Heart left ventricle (tissue), 13 donors: ENCODE results near the gene GSK3B.

ENCODE experiments used
- POLR2A ChIP-seq, 2 donors: fragments of 450-650 bp; IDR thresholded peaks; one replicate each; pipeline ENCODE4 v1.6.1; 2017; ENCODE audit warnings: antibody characterized with exemption in 2 of 2, mild to moderate bottlenecking in 2 of 2, moderate library complexity in 2 of 2
- TF ChIP-seq, protein P1 (sequence below), 12 donors: fragments of 200-600 bp; sonication (generic) in 4 of 12; IDR thresholded peaks; one replicate each; pipeline versions ENCODE4 v1.5.0 to v1.8.0; 2018 to 2022; ENCODE audit warnings: antibody characterized with exemption in 12 of 12, mild to moderate bottlenecking in 5 of 12
- donor health status: ischemic (EF 13 %, LVEDD 7.1; RV severe dilation, severe dysfunction).
- donor health status: DM: no; HTN: yes; CAD: no.
- donor health status: DM: no; HTN: no; CAD: no.
- donor health status: ischemic (EF 25% LVEDD 6.9; RV normal size, moderate dysfunction).
- donor health status: ischemic (EF 25% LVEDD 5.7; RV mildly dilated, moderate dysfunction).
- donor health status: ischemic (EF 35%, LVEDD 5.7; RV mildly dilated, moderate dysfunction).
- donor health status: nonischemic (EF 11% LVEDD 7.7; RV severe dilation, severe dysfunction).
- donor health status: DM: yes; HTN: yes; CAD: no.
- donor health status: PGD.
- donor health status: ischemic (EF 29% LVEDD 5.4; RV normal size, mild dysfunction).
- donor health status: nonischemic (EF 23%, LVEDD 6.1; RV moderate dilation, normal function).

DNA sequence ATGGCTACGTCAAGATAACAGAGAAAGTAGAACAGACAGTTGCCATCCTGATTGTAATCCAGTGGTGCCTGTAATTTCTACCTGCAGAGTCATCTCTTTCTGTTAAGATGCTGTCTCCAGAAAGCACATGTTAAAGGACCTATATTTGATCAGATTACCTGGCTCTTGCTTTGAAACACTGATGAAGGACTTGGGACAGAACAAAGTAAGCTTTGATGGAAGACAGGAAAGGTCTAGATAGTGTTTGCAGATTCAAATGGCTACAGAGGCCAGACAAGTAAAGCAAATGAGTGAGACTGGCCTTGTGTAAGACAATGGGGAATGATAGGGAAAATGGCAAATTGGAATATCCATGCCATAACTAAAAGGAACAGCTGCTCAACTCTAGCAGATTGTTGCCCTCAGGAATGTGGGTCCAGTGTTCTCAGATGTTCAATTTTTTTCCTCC, 1.8 kb upstream of the GSK3B start:
- TF ChIP-seq, protein P1, sequence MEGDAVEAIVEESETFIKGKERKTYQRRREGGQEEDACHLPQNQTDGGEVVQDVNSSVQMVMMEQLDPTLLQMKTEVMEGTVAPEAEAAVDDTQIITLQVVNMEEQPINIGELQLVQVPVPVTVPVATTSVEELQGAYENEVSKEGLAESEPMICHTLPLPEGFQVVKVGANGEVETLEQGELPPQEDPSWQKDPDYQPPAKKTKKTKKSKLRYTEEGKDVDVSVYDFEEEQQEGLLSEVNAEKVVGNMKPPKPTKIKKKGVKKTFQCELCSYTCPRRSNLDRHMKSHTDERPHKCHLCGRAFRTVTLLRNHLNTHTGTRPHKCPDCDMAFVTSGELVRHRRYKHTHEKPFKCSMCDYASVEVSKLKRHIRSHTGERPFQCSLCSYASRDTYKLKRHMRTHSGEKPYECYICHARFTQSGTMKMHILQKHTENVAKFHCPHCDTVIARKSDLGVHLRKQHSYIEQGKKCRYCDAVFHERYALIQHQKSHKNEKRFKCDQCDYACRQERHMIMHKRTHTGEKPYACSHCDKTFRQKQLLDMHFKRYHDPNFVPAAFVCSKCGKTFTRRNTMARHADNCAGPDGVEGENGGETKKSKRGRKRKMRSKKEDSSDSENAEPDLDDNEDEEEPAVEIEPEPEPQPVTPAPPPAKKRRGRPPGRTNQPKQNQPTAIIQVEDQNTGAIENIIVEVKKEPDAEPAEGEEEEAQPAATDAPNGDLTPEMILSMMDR (IDR thresholded peaks at IDR 0.05), result no peak
- TF ChIP-seq POLR2A (IDR thresholded peaks at IDR 0.05), result no peak
